Suppressor macrophage treated with lipopolysaccharide for 1 hour (primary cell): ENCODE results near the gene PWWP2B.

ENCODE experiments used
- DNase-seq, 3 donors: peaks; one replicate each; pipeline ENCODE4 v3.0.0-alpha.2; 2020 to 2022

Gene PWWP2B

GRCh38 chr10:132408367-132408781 is 11.4 kb downstream of the PWWP2B start:
- DNase-seq = no peak

- no peak for DNase-seq
These were observed 12.0 kb downstream of the PWWP2B start for GRCh38 chr10:132408823-132409666.

- DNase-seq = no peak
These were observed 12.6 kb downstream of the PWWP2B start for GRCh38 chr10:132409667-132410028.

GRCh38 chr10:132410056-132410778 is 13.2 kb downstream of the PWWP2B start:
- no peak for DNase-seq

- no peak for DNase-seq
These were observed 14.0 kb downstream of the PWWP2B start for GRCh38 chr10:132410779-132411532.

GRCh38 chr10:132411561-132412253 is 14.7 kb downstream of the PWWP2B start:
- DNase-seq = peak in 1 of 3 donors; percentile 59

GRCh38 chr10:132412316-132413192 is 15.6 kb downstream of the PWWP2B start:
- peak; percentile 80 to 87 (median 86) for DNase-seq

- DNase-seq = no peak
These were observed 16.5 kb downstream of the PWWP2B start for GRCh38 chr10:132413226-132414205.

GRCh38 chr10:132414402-132415016 is 17.5 kb downstream of the PWWP2B start:
- DNase-seq = no peak

GRCh38 chr10:132415255-132415654 is 18.3 kb downstream of the PWWP2B start:
- no peak for DNase-seq

- DNase-seq = no peak
These were observed 19.0 kb downstream of the PWWP2B start for GRCh38 chr10:132415956-132416355.

GRCh38 chr10:132416566-132417256 is 19.7 kb downstream of the PWWP2B start:
- no peak for DNase-seq

- DNase-seq = peak in 1 of 3 donors; percentile 33
These were observed 20.4 kb downstream of the PWWP2B start for GRCh38 chr10:132417257-132417910.

GRCh38 chr10:132417957-132418441 is 21.0 kb downstream of the PWWP2B start:
- DNase-seq = peak in 2 of 3 donors; percentile 41 to 61

- no peak for DNase-seq
These were observed 21.8 kb downstream of the PWWP2B start for GRCh38 chr10:132418527-132419416.

- DNase-seq = no peak
These were observed 22.8 kb downstream of the PWWP2B start for GRCh38 chr10:132419538-132420468.
